ENCODE measurements around the gene MOSPD3. TPM values are rescaled to one million over a fixed set of nuclear protein-coding genes. Genes with fewer than 3 reads are reported as not detected.
A peak's percentile ranks its signal among the peaks of the same experiment; 100 is the strongest.

The MOSPD3 gene
- total RNA-seq, 2 donors from 2014 or later: 9.2 to 29.6 TPM

- peaks cover 10 to 32% of the 10 kb centered on the region in 2 donors for H3K4me1 ChIP-seq (ENCODE audit: control insufficient read depth in 1 of 2, low read depth in 2 of 2)
- no peak overlapping the region for H3K27ac ChIP-seq
- peaks cover 21% of the 10 kb centered on the region for H3K36me3 ChIP-seq
- TF ChIP-seq CTCF (IDR thresholded peaks at IDR 0.05): no peak
- H3K27me3 ChIP-seq (replicated peaks; ENCODE audit: insufficient read depth): no peaks in the 10 kb centered on the region
- no peak for ATAC-seq (ENCODE audit: insufficient number of reproducible peaks, low FRiP score, low read depth)
- H3K9me3 ChIP-seq: no peaks in the 10 kb centered on the region
- no peak for DNase-seq (ENCODE audit: low spot score)
- H3K4me3 ChIP-seq: peak overlapping the region; percentile 94
These were observed 28.2 kb upstream of the MOSPD3 start for GRCh38 chr7:100584054-100584682.

- Histone ChIP-seq H3K4me1 (ENCODE audit: control insufficient read depth in 1 of 2, low read depth in 2 of 2) (peaks cover 10 to 32% of the 10 kb centered on the region in 2 donors), H3K9me3 (no peaks in the 10 kb centered on the region), H3K36me3 (peaks cover 16% of the 10 kb centered on the region), H3K27ac (peak overlapping the region in 1 of 2 donors; percentile 86), H3K4me3 (peak overlapping the region; percentile 94), H3K27me3 (replicated peaks; ENCODE audit: insufficient read depth) (no peaks in the 10 kb centered on the region)
- no peak for TF ChIP-seq CTCF (IDR thresholded peaks at IDR 0.05)
- no peak for DNase-seq (ENCODE audit: low spot score)
- ATAC-seq (ENCODE audit: insufficient number of reproducible peaks, low FRiP score, low read depth): no peak
These were observed 27.4 kb upstream of the MOSPD3 start for GRCh38 chr7:100584683-100585510.

- TF ChIP-seq CTCF (IDR thresholded peaks at IDR 0.05): no peak
These were observed 26.7 kb upstream of the MOSPD3 start, which contains the start of gene LRCH4 for GRCh38 chr7:100585511-100586265. TSS of gene LRCH4 (minus strand) at chr7:100586129. CDS start at chr7:100586100, 29 bp downstream.

GRCh38 chr7:100586266-100587025 lies 25.9 kb upstream of the MOSPD3 start, which contains the start of gene FBXO24:
TSS of gene FBXO24 (plus strand) at chr7:100586328. CDS start at chr7:100586626, 298 bp downstream.
- H3K27ac ChIP-seq: peak within 1 kb of the TSS; percentile 85 to 86
- H3K9me3 ChIP-seq: no peaks in the 10 kb centered on the region
- H3K4me3 ChIP-seq: peak within 1 kb of the TSS; percentile 94
- H3K36me3 ChIP-seq: peaks cover 6% of the 10 kb centered on the region
- ATAC-seq (ENCODE audit: insufficient number of reproducible peaks, low FRiP score, low read depth) (peak; percentile 99), DNase-seq (ENCODE audit: low spot score) (peak; percentile 96)
- H3K27me3 ChIP-seq (replicated peaks; ENCODE audit: insufficient read depth): no peaks in the 10 kb centered on the region
- TF ChIP-seq CTCF (IDR thresholded peaks at IDR 0.05): no peak
- H3K4me1 ChIP-seq (ENCODE audit: control insufficient read depth in 1 of 2, low read depth in 2 of 2): peaks cover 10 to 35% of the 10 kb centered on the region in 2 donors

More at GRCh38 chr7:100585511-100586265, 26.7 kb upstream of the MOSPD3 start, which contains the start of gene LRCH4:
- H3K27me3 ChIP-seq (replicated peaks; ENCODE audit: insufficient read depth): no peaks in the 10 kb centered on the region
- DNase-seq (ENCODE audit: low spot score) (no peak), ATAC-seq (ENCODE audit: insufficient number of reproducible peaks, low FRiP score, low read depth) (no peak)
- H3K36me3 ChIP-seq: peaks cover 13% of the 10 kb centered on the region
- peak within 1 kb of the TSS; percentile 94 for H3K4me3 ChIP-seq
- no peaks in the 10 kb centered on the region for H3K9me3 ChIP-seq
- H3K27ac ChIP-seq: peak within 1 kb of the TSS; percentile 85 to 86
- peaks cover 10 to 35% of the 10 kb centered on the region in 2 donors for H3K4me1 ChIP-seq (ENCODE audit: control insufficient read depth in 1 of 2, low read depth in 2 of 2)
